Stomach (tissue), 9 donors: ENCODE results near the gene ZNF609. TPM values are rescaled to one million over a fixed set of nuclear protein-coding genes. Genes with fewer than 3 reads are reported as not detected.

Experiments used
- DNase-seq, 2 donors: peaks; one replicate each; pipeline versions ENCODE4 v3.0.0 to v3.0.0-alpha.2; 2013 to 2019
- H3K27ac ChIP-seq, 5 donors: fragments of 200-600 bp in 4 of 5; sonication (generic) in 4 of 5; one replicate each; pipeline ENCODE4 v1.5.1; 2013 to 2019; ENCODE audit warnings: mild to moderate bottlenecking in 1 of 5, moderate library complexity in 1 of 5
- H3K27me3 ChIP-seq, 3 donors: fragments of 200-600 bp; sonication (generic); one replicate each; pipeline ENCODE4 v1.5.1; 2017 to 2019; ENCODE audit warnings: mixed run types in 1 of 3
- H3K36me3 ChIP-seq, 4 donors: fragments of 200-600 bp; sonication (generic); 1 replicate in 3 of 4; 2 replicates in 1 of 4; pipeline ENCODE4 v1.5.1; 2016 to 2019
- H3K4me1 ChIP-seq, 4 donors: fragments of 200-600 bp; sonication (generic); one replicate each; pipeline ENCODE4 v1.5.1; 2016 to 2019
- H3K4me3 ChIP-seq, 4 donors: fragments of 200-600 bp; sonication (generic) in 3 of 4; one replicate each; pipeline ENCODE4 v1.5.1; 2016 to 2019; ENCODE audit warnings: mild to moderate bottlenecking in 1 of 4
- H3K9me3 ChIP-seq, 4 donors: fragments of 200-600 bp; sonication (generic); one replicate each; pipeline ENCODE4 v1.5.1; 2016 to 2019
- CTCF ChIP-seq, 7 experiments: fragments of 450-650 bp in 4 of 7; fragments of 200-600 bp in 3 of 7; sonication (generic) in 3 of 7; IDR thresholded peaks; one replicate each; pipeline ENCODE4 v1.5.1; 2016 to 2019; ENCODE audit warnings: antibody characterized with exemption in 7 of 7, control low read depth in 2 of 7, mild to moderate bottlenecking in 1 of 7
- EP300 ChIP-seq: sonication (generic); formaldehyde crosslinking; IDR thresholded peaks from one replicate; pipeline ENCODE4 v1.6.1; 2017; ENCODE audit warnings: antibody characterized with exemption
- POLR2A ChIP-seq, 4 donors: fragments of 450-650 bp; IDR thresholded peaks; one replicate each; pipeline ENCODE4 v1.6.1; 2016; ENCODE audit warnings: antibody characterized with exemption in 4 of 4, control low read depth in 2 of 4, mild to moderate bottlenecking in 1 of 4, moderate library complexity in 1 of 4
- POLR2AphosphoS5 ChIP-seq, 3 donors: sonication (generic); formaldehyde crosslinking; IDR thresholded peaks; one replicate each; pipeline ENCODE4 v1.6.1; 2016; ENCODE audit warnings: antibody characterized with exemption in 3 of 3
- WGBS, 5 donors: extraction: QIAGEN DNeasy Blood & Tissue Kit in 3 of 5; methylation state at CpG; one replicate each; pipeline versions ENCODE4 v1.1.5 to v1.1.7; 2013 to 2018; 5-methylcytosine and 5-hydroxymethylcytosine counted together
- intact Hi-C: fragments of 100-400 bp; cut with DNase I; formaldehyde crosslinking; loops from one replicate; pipeline ENCODE4 v1.15.1; 2023; ENCODE audit warnings: low total_unique reads
- polyA plus RNA-seq, 3 donors: library from polyadenylated mRNA; stranded (reverse); fragments of 200-250 nt; gene quantifications; one replicate each; pipeline ENCODE4 v1.2.3, GENCODE V29; 2013
- total RNA-seq, 5 donors: library from RNA; depleted of rRNA; stranded (reverse); fragments of >200 nt; gene quantifications; one replicate each; pipeline versions ENCODE4 v1.1.0 to v1.2.3, GENCODE V29; 2014 to 2016
- donor health status: healthy with polysubstance abuse.
- donor health status: Bipolar disorder and iron deficiency.
- donor health status: healthy.

ZNF609 gene
- total and polyA plus RNA-seq, 8 donors = 2.7 to 64.7 (median 27.0) TPM

GRCh38 chr15:64694816-64695215 lies 234.4 kb downstream of the ZNF609 start:
- H3K4me1 ChIP-seq = peaks cover 54 to 100% (median 77%) of the 10 kb centered on the region in 4 donors

GRCh38 chr15:64695561-64695992 lies 235.2 kb downstream of the ZNF609 start:
- Histone ChIP-seq H3K9me3 (no peaks in the 10 kb centered on the region), H3K27me3 (no peaks in the 10 kb centered on the region), H3K4me1 (peaks cover 60 to 100% (median 81%) of the 10 kb centered on the region in 4 donors), H3K4me3 (no peak overlapping the region), H3K36me3 (peaks cover 6 to 32% (median 23%) of the 10 kb centered on the region in 4 donors), H3K27ac (peak overlapping the region in 4 of 5 donors; percentile 38 to 93 (median 74))
- 49 to 57% (median 55%) methylated on average over 6 of the region's 6 CpGs for WGBS, 5 donors
- intact Hi-C loops = no loop called here
- DNase-seq = peak in 1 of 2 donors; percentile 69
- TF ChIP-seq EP300 (no peak), POLR2AphosphoS5 (IDR thresholded peaks at IDR 0.05) (no peak), POLR2A (IDR thresholded peaks at IDR 0.05) (no peak), CTCF (IDR thresholded peaks at IDR 0.05) (no peak)

More at GRCh38 chr15:64694816-64695215, 234.4 kb downstream of the ZNF609 start:
- no peak for DNase-seq
- peak overlapping the region in 4 of 5 donors; percentile 38 to 93 (median 74) for H3K27ac ChIP-seq
- WGBS, 5 donors = 64 to 88% (median 80%) methylated on average over 2 of the region's 2 CpGs
- no peak for TF ChIP-seq POLR2AphosphoS5 (IDR thresholded peaks at IDR 0.05)
- TF ChIP-seq EP300 = no peak
- no peak for TF ChIP-seq POLR2A (IDR thresholded peaks at IDR 0.05)
- TF ChIP-seq CTCF (IDR thresholded peaks at IDR 0.05) = no peak
- H3K36me3 ChIP-seq = peaks cover 14 to 39% (median 31%) of the 10 kb centered on the region in 4 donors
- intact Hi-C loops = no loop called here
- H3K4me3 ChIP-seq = no peak overlapping the region
- H3K9me3 ChIP-seq = no peaks in the 10 kb centered on the region
- no peaks in the 10 kb centered on the region for H3K27me3 ChIP-seq

GRCh38 chr15:64696481-64696880 lies 236.1 kb downstream of the ZNF609 start:
- TF ChIP-seq CTCF (IDR thresholded peaks at IDR 0.05) = no peak
- TF ChIP-seq EP300 = no peak
- TF ChIP-seq POLR2A (IDR thresholded peaks at IDR 0.05) = no peak
- TF ChIP-seq POLR2AphosphoS5 (IDR thresholded peaks at IDR 0.05) = no peak
- Histone ChIP-seq H3K4me3 (no peak overlapping the region), H3K36me3 (peaks cover 4 to 22% (median 14%) of the 10 kb centered on the region in 4 donors), H3K27ac (peak overlapping the region in 4 of 5 donors; percentile 13 to 93 (median 74)), H3K9me3 (no peaks in the 10 kb centered on the region), H3K27me3 (no peaks in the 10 kb centered on the region), H3K4me1 (peaks cover 63 to 100% (median 83%) of the 10 kb centered on the region in 4 donors)
- intact Hi-C loops = no loop called here
- WGBS, 5 donors = 51 to 65% (median 63%) methylated on average over 3 of the region's 3 CpGs
- DNase-seq = no peak

- TF ChIP-seq CTCF (IDR thresholded peaks at IDR 0.05) (no peak), POLR2AphosphoS5 (IDR thresholded peaks at IDR 0.05) (no peak), EP300 (no peak), POLR2A (IDR thresholded peaks at IDR 0.05) (no peak)
- no peaks in the 10 kb centered on the region for H3K9me3 ChIP-seq
- H3K27ac ChIP-seq = peak overlapping the region in 3 of 5 donors; percentile 74 to 93 (median 88)
- no peak overlapping the region for H3K4me3 ChIP-seq
- peaks cover 4 to 13% (median 12%) of the 10 kb centered on the region in 4 donors for H3K36me3 ChIP-seq
- no peaks in the 10 kb centered on the region for H3K27me3 ChIP-seq
- no peak for DNase-seq
- peaks cover 63 to 97% (median 82%) of the 10 kb centered on the region in 4 donors for H3K4me1 ChIP-seq
- intact Hi-C loops = no loop called here
- WGBS, 5 donors = 42 to 65% (median 63%) methylated on average over 3 of the region's 3 CpGs
Measured at GRCh38 chr15:64697911-64698369, 237.6 kb downstream of the ZNF609 start.
